Prostate gland (tissue), 2 donors: Measurements from ENCODE around the gene TIGD1.

Experiments used
- CTCF ChIP-seq, 4 experiments: fragments of 200-600 bp in 2 of 4; fragments of 450-650 bp in 2 of 4; sonication (generic) in 2 of 4; IDR thresholded peaks; 1 replicate in 3 of 4; 2 replicates in 1 of 4; pipeline ENCODE4 v1.5.1; 2016 to 2019; ENCODE audit warnings: antibody characterized with exemption in 4 of 4, mild to moderate bottlenecking in 2 of 4, moderate library complexity in 2 of 4
- POLR2A ChIP-seq: fragments of 450-650 bp; IDR thresholded peaks from one replicate; pipeline ENCODE4 v1.6.1; 2016; ENCODE audit warnings: antibody characterized with exemption, mild to moderate bottlenecking
- POLR2AphosphoS5 ChIP-seq: sonication (generic); formaldehyde crosslinking; IDR thresholded peaks from one replicate; pipeline ENCODE4 v1.6.1; 2017; ENCODE audit warnings: antibody characterized with exemption

GRCh38 chr2:232573771-232574435 lies 23.5 kb upstream of the TIGD1 start:
- TF ChIP-seq CTCF (IDR thresholded peaks at IDR 0.05) (no peak), POLR2A (no peak), POLR2AphosphoS5 (no peak)
